ENCODE results near the gene BHLHA15. TPM values are rescaled to one million over a fixed set of nuclear protein-coding genes. Genes with fewer than 3 reads are reported as not detected.

Gene BHLHA15
- total and polyA plus RNA-seq, 2 of the 8 experiments (the other 6 are each of a cell fraction or from before 2014, with no cell fraction given), result 1.1 to 2.7 TPM

DNA sequence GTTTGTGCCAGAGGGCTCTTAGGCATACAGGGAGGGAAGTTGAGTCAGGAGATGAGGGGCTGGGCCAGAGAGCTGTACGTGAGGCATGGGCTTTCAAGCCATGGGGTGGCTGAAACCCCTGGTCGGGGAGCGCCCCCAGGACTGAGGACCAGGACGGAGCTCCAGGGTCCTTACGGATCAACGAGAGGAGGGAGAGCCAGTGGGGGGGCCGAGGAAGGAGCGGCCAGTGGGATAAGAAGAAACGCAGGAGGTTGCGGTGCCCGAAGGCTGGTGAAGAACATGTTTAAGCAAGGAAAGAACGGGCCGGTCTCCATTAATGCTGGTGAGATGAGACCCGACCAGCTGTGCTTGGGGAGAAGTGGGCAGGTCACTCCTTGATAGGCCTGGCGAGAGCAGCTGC is 43.6 kb upstream of the BHLHA15 start:
- Histone ChIP-seq H2AFZ (ENCODE audit: low read length) (no peak overlapping the region), H3K4me2 (ENCODE audit: insufficient read depth in 1 of 2, low read depth in 2 of 2, low read length in 2 of 2) (no peak overlapping the region), H3K79me2 (ENCODE audit: control insufficient read depth in 1 of 2, insufficient read depth in 2 of 2, low read length in 2 of 2) (0 out of 4 replicates have a peak, but pooled peaks cover 0 to 4% of the 10 kb centered on the region in 2 experiments), H4K5ac (ENCODE audit: insufficient read length, low read depth, low read length) (no peak overlapping the region), H3K4me1 (replicated peaks in 1 of 4; ENCODE audit: control insufficient read depth in 3 of 4, insufficient read depth in 4 of 4, low read length in 3 of 4) (no peaks in the 10 kb centered on the region; a peak in 1 of 7 replicates), H3K4ac (replicated peaks; ENCODE audit: insufficient read length, low read depth, low read length) (no peak overlapping the region), H2BK5ac (ENCODE audit: low read depth, low read length) (no peak overlapping the region; the same call in 1 of the 2 replicates), H3K9ac (replicated peaks in 1 of 4; ENCODE audit: extremely low read depth in 1 of 4, low read depth in 3 of 4, low read length in 3 of 4) (no peak overlapping the region), H3K4me3 (ENCODE audit: extremely low read depth in 1 of 4, insufficient read depth in 2 of 4, low read depth in 3 of 4, low read length in 4 of 4) (no peak overlapping the region), H3K9me3 (ENCODE audit: insufficient read depth in 2 of 2, low read depth in 1 of 2, low read length in 1 of 2) (no peaks in the 10 kb centered on the region), H3K27ac (ENCODE audit: low read depth, low read length) (no peak overlapping the region), H3K27me3 (replicated peaks in 1 of 4; ENCODE audit: control insufficient read depth in 3 of 4, extremely low read depth in 1 of 4, insufficient read depth in 3 of 4, low read length in 3 of 4) (no peaks in the 10 kb centered on the region), H4K91ac (replicated peaks; ENCODE audit: insufficient read length, low read length) (no peak overlapping the region), H2BK15ac (ENCODE audit: low read length) (no peak overlapping the region), H3K36me3 (ENCODE audit: control insufficient read depth in 2 of 4, insufficient read depth in 4 of 4, low read length in 3 of 4) (peaks cover 0 to 8% (median 3%) of the 10 kb centered on the region in 4 experiments; a peak in 6 of 8 replicates), H2BK120ac (replicated peaks; ENCODE audit: low read depth, low read length) (no peak overlapping the region), H3K56ac (replicated peaks; ENCODE audit: insufficient read length, low read depth, low read length) (no peak overlapping the region), H4K20me1 (replicated peaks in 1 of 2; ENCODE audit: control insufficient read depth in 1 of 2, insufficient read depth in 2 of 2, low read length in 2 of 2) (peaks cover 6 to 12% of the 10 kb centered on the region in 2 experiments), H3K14ac (ENCODE audit: insufficient read length) (no peak overlapping the region), H3K79me1 (ENCODE audit: low read depth, low read length) (peaks cover 9% of the 10 kb centered on the region), H2BK20ac (ENCODE audit: low read length) (no peak overlapping the region), H2BK12ac (ENCODE audit: low read depth, low read length) (no peak overlapping the region), H4K8ac (ENCODE audit: extremely low read depth, insufficient read depth, low read length) (no peak overlapping the region), H3K18ac (ENCODE audit: extremely low read depth, low read length) (no peak overlapping the region), H3K23me2 (ENCODE audit: low read depth, low read length) (no peaks in the 10 kb centered on the region), H2AK5ac (ENCODE audit: low read depth, low read length) (no peak overlapping the region), H3K23ac (ENCODE audit: insufficient read length) (no peak overlapping the region)
- no peak for FAIRE-seq
- TF ChIP-seq PHF8 (conservative IDR thresholded peaks at IDR 0.05; ENCODE audit: low read depth, low read length), result no peak
- no peak for TF ChIP-seq RBBP5 (IDR thresholded peaks at IDR 0.05; ENCODE audit: borderline replicate concordance, low read depth, low read length)
- no peak for TF ChIP-seq USF2 (IDR thresholded peaks at IDR 0.05; ENCODE audit: low read length)
- TF ChIP-seq RFX5 (IDR thresholded peaks at IDR 0.05; ENCODE audit: borderline replicate concordance, low read depth, low read length), result no peak
- no peak for TF ChIP-seq SUZ12 (IDR thresholded peaks at IDR 0.05; ENCODE audit: low read length)
- TF ChIP-seq ASH2L (IDR thresholded peaks at IDR 0.05; ENCODE audit: low read length), result no peak
- TF ChIP-seq, protein P1, sequence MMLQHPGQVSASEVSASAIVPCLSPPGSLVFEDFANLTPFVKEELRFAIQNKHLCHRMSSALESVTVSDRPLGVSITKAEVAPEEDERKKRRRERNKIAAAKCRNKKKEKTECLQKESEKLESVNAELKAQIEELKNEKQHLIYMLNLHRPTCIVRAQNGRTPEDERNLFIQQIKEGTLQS (IDR thresholded peaks at IDR 0.05; ENCODE audit: insufficient read depth, low read depth, low read length), result no peak
- no peak for TF ChIP-seq RNF2 (IDR thresholded peaks at IDR 0.05; ENCODE audit: borderline replicate concordance, low read depth, low read length, missing control alignments, poor library complexity, severe bottlenecking)
- TF ChIP-seq SP1 (IDR thresholded peaks at IDR 0.05; ENCODE audit: low read depth, low read length), result no peak
- no peak for TF ChIP-seq NRF1 (IDR thresholded peaks at IDR 0.05; ENCODE audit: low read depth, low read length)
- TF ChIP-seq POLR2A (IDR thresholded peaks at IDR 0.05; ENCODE audit: control extremely low read depth in 1 of 2, low read depth in 2 of 2, low read length in 2 of 2), result no peak
- ChIA-PET POLR2A (ENCODE audit: partially characterized antibody) (interaction anchor here (0.9 to 1.6 kb wide), 3 partner anchors 38 to 295 kb away, joined by 3 to 12 read pairs (median 4); partner anchors contain the start of gene ASNS), CTCF (ENCODE audit: partially characterized antibody) (interaction anchor here (0.7 to 15.9 kb wide), 25 partner anchors 11 to 295 kb away, joined by 3 to 476 read pairs (median 6); partner anchors contain the start of genes ASNS and LMTK2)
- WGBS, 2 experiments (ENCODE audit: extremely low coverage in 1 of 2, insufficient coverage in 1 of 2, insufficient read length in 1 of 2, insufficient replicate concordance in 2 of 2, low coverage in 1 of 2, low lambda C conversion rate in 2 of 2, missing lambda C conversion rate in 1 of 2), result 95% methylated on average over 14 of the region's 15 CpGs; no CpG with 5 or more reads in 1 of the 2 experiments
- no peak for DNase-seq (ENCODE audit: low read depth in 1 of 2, low spot score in 2 of 2)

All from H1 (cell line).